GM19351 (cell line): ENCODE measurements around the gene GPC3.
"Not testable (repeated sequence)": the region's sequence is repeated elsewhere in the genome, so short reads cannot be mapped to it uniquely, and the experiment has no call there.

ENCODE experiments used
- ATAC-seq: cut with Tn5 transposase; IDR thresholded peaks from one replicate; pipeline ENCODE4 v1.9.1; 2021; ENCODE audit warnings: mild to moderate bottlenecking, moderate library complexity; ENCODE audit not compliant: unreplicated experiment

Gene GPC3

GRCh38 chrX:133537142-133537541 lies 448.3 kb downstream of the GPC3 start:
- ATAC-seq, result no peak

GRCh38 chrX:133535066-133535465 lies 450.3 kb downstream of the GPC3 start:
- ATAC-seq, result no peak

GRCh38 chrX:133534172-133534571 lies 451.2 kb downstream of the GPC3 start:
- ATAC-seq, result no peak

DNA sequence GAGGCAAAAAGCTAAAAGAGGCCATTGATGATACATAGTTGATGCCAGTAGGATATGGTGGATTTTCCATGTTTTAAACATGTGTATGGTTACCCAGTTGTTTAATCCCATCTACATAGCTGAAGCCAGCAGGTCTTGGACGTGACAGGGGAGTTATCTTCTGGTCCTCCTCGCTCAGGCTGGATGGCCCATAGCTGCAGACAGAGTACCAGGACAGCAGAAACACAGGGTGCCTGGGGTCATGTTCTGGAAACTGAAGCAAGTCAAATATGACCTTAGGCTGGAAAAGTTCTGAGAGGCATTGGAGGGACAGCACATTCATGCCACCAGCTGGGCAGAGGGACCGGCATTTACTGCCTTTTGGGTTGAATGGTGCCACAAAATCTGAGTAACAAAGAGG lies 452.1 kb downstream of the GPC3 start:
- no peak for ATAC-seq

- no peak for ATAC-seq
Observed at GRCh38 chrX:133530960-133531359, 454.4 kb downstream of the GPC3 start.

DNA sequence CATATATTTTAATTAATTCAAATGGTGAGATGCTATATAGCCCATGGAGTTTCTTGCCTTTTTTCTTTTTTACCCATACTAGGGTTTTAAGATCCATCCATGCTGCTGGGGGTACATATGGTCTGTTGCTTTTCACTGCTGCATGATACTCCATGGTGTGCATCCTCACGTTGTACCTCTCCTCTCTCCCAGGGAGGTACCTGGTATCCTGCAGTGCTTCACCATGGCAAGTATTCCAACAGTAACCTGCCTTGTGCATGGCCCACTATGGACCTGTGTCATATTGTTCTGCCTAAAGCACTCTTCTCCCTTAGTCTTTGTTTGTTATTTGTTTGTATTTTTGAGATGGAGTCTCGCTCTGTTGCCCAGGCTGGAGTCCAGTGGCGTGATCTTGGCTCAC lies 455.8 kb downstream of the GPC3 start:
- ATAC-seq, result no peak

DNA sequence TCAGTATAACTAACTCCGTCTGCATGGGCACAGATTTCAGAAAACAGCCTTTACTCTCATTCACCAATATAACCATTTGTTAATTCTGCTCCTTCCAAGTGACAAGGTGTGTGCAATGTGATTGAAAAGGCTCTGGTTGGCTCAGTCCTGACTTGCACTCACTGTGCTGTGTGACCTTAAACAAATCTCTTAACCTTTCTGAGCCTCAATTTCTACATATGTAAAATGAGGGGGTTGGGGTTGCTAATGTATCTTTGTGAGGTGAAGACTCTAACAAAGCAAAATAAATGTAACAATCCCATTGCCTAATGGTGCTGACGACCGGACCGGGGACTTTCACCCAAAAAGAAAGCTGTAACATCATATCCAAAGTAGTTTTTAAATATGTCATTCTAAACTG lies 457.6 kb downstream of the GPC3 start:
- no peak for ATAC-seq

DNA sequence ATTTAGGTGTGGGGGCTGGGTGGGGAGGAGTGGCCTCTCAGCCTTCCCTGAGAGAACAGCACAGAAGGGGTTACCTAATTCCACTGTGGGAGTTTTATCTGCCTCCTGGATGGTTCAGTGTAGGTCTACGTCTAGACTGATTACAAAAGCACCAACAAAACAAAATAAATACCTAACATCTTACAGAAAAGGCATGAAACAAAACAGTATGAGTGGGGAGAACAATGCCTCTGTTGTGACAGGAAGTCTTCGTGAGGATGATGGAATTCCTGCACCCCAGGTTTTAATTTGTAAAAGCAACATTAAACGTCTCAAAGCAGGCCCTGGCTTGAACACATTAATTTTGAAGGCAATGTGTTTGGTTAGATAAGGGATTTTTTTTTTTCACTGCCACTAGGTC lies 458.0 kb downstream of the GPC3 start:
- ATAC-seq, result no peak

GRCh38 chrX:133526773-133527172 lies 458.6 kb downstream of the GPC3 start:
- ATAC-seq, result not testable (repeated sequence)

DNA sequence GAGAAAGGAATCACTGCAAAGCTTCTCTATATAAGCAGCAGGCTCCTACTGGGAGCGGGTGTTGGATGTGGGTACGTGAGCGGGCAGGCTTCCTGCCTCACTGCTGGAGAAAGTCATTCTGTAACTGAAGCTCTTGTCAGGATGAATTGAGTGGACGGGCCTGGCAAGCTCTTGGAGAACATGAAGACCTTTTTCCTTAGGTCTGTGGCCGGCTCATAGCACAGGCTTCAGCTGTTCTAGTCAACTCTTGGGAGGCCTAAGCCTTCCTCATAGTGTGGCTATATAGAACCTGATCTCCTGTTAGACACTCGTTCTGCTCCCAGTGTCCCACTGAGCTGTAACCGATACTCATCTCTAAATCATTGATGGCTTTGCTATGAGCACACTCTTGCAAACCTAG lies 461.9 kb downstream of the GPC3 start:
- ATAC-seq, result no peak

DNA sequence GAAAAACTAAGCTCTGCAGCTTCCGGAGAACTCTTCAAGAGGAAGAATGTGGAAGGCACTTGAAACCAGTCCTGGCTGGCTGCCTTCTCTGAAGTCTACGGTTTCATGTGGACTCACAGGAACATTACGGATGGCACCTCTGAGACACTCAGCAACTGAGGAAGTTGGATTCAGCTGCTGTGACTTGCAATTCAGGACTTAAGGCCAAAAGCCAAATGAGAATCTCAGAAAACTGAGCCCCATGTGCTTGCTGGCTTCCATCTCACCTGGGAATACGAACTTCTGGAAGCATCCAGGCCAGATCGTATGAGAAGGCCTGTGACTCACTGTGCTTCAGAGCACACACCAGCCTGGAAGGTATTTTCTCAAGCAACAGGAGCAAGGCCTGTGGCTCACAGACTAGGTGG lies 462.3 kb downstream of the GPC3 start:
- no peak for ATAC-seq

DNA sequence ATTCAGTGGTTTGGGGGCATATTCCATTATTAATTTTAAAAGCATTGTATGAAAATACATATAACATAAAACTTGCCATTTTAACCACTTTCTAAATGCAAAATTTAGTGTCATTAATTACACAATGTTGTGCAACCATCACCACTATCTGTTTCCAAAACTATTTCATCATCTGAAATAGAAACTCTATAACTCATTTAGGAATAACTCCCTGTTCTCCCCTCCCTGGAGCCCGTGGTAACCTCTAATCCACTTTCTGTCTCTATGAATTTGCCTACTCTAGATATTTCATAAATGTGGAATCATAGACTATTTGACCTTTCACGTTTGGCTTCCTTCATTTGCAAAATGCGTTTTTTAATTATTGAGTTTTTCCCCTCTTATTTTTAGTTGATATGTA lies 468.7 kb downstream of the GPC3 start:
- no peak for ATAC-seq

DNA sequence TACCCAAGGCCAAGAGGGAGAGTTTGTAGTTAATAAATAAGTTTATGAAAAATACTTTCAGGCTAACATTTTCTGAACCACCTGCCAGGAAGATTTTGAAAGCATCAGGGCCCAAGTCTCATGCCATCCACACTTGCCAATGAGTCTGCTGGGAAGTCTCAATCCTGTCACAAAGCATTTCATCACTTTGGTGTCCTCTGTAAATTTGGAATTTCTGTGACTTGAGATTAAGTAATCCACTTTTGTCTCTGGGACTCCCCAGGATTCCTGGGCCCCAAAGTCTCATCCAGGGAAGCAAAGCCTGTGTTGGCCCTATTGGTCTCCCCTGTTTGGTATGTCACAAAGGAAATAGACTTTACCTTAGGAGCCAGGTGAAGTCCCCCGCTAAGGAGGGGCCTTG lies 470.9 kb downstream of the GPC3 start:
- ATAC-seq, result no peak

DNA sequence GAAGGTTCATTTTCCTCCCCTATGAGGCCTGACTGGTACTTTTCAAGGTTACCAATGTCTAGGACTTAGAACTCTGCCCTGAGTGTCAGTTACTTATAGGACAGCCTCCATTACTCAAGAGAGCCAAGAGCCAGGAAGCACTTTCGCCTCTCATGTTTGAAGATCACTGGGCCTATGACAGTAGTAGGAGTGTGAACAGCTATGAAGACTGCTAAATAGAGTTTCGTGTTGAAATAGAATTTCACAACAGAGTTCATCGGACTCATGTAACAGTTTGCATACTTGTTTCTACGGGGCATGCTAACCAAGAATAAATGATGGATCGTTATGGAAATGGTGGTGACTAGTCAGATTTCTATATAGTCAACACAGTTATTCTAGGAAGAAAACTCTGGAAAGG lies 472.3 kb downstream of the GPC3 start:
- ATAC-seq, result no peak

DNA sequence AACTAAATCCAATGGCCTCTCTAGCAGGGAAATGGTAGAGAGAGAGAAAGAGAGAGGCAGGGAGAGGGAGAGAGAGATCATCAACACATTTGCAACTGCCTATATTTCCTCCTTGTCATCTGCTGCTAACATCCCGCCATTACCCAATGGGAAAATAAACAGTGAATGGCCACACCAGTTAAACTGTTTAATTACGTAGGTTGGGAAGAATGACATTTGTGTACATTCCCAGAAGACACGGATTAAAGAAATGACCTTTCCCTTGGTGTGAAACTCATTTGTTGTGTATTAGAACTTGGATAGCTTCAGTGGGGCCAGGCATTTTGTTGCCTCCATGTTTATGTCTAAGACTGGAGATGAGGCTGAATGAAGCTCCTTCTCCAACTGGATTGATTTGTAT lies 474.4 kb downstream of the GPC3 start:
- ATAC-seq, result no peak

DNA sequence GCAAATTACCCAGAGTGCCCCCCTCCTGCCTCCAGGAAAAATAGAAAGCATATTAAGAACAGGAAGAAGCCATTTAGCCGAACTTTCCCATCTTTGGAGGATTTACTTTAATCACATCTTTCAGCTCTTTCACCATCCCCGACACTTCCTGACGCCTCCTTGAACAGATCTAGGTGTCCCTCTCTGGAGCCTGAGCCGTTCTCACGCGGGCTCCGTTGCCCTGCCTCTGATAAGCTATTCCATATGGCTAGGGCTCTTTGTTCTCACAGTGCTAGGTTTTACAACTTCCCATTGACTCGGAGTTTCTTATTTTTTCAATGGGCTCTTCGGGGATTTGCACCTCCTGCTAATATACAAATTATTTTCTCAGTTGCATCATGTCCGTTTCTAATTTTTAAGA lies 488.0 kb downstream of the GPC3 start:
- ATAC-seq, result no peak

GRCh38 chrX:133495464-133496391 lies 489.7 kb downstream of the GPC3 start:
- no peak for ATAC-seq

DNA sequence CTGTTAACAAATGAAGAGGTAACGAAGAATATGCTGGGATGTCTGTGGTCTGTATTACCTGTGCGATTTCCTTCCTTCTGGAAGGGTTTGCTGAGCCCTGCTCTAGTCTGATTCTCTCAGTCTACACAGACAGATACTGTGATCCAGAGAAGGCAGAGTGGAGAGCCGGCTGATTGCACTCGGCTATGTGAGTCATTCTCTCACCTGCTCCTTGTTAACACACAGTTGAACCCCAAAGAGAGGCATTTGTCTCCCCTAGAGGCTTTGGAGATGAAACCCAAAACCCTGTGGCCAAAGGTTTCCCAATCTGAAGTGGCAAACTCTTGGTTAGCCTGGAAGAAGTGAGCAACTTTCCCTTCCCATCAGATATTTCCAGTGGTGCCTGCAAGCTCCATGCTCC lies 492.0 kb downstream of the GPC3 start:
- ATAC-seq, result no peak

DNA sequence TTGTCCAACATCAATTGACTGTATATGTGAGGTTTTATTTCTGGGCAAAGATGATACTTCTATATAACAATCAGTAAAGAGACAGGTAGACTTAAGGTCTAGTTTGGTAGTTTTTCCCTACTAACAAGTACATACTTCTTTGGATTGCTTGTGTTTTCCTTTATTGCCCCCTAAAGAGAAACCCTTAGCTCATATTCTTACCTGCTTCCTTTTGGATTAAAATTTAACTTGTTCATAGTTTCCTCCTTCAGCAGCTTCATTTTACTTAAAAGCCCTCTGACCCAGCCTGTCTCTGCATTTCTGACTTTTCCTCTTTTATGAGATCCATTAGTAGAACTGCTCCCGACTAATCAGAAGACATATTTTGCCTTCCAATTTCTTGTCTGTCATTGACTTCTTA lies 494.4 kb downstream of the GPC3 start:
- ATAC-seq, result no peak
